HCT116 (cell line): Measurements from ENCODE around the gene PTGES2. TPM values are rescaled to one million over a fixed set of nuclear protein-coding genes. Genes with fewer than 3 reads are reported as not detected.
A peak's percentile ranks its signal among the peaks of the same experiment; 100 is the strongest.

Experiments used
- ATAC-seq: fragments of 200-7000 bp; cut with Tn5 transposase; 2 replicates; pipeline ENCODE4 v1.9.1; 2020; ENCODE audit warnings: mild to moderate bottlenecking, moderate library complexity
- BruUV-seq: library from RNA; stranded (reverse); fragments of 400-500 nt; replicated peaks from 2 replicates; lab custom pipeline; 2021; lab: Mats Ljungman, UMichigan
- CTCF ChIA-PET: fragments of 300-600 bp; sonication (Branson Sonifier 250); formaldehyde crosslinking; loops from one replicate; lab custom pipeline; 2021; ENCODE audit warnings: antibody characterized with exemption; lab: Charles Lee
- POLR2A ChIA-PET: fragments of 300-600, 350-600 bp; sonication (Branson Sonifier 250); formaldehyde crosslinking; loops from one replicate; lab custom pipeline; 2021; ENCODE audit warnings: antibody characterized with exemption; lab: Charles Lee
- RAD21 ChIA-PET, 2 experiments: fragments of 300-600 bp; sonication (Branson Sonifier 250); formaldehyde crosslinking; loops; one replicate each; lab custom pipeline; 2023; ENCODE audit warnings: low total read pairs in 2 of 2; ENCODE audit not compliant: uncharacterized antibody in 2 of 2, unreplicated experiment in 2 of 2, low non-redundant PET in 1 of 2; lab: Charles Lee
- DNase-seq: peaks from one replicate; pipeline ENCODE4 v3.0.0-alpha.2; 2010; ENCODE audit warnings: low read depth, low spot score
- H2AFZ ChIP-seq: fragments of 200-600 bp; shearing (Covaris generic), sonication (generic); 2 replicates; pipeline ENCODE4 v1.6.1; 2017; ENCODE audit warnings: low read depth, mixed run types, mixed read lengths, antibody characterized with exemption, low read length; ENCODE audit not compliant: poor library complexity, severe bottlenecking
- H3K27ac ChIP-seq: 2 replicates; pipeline ENCODE4 v1.5.1; 2012; ENCODE audit warnings: low read depth, low read length
- H3K27me3 ChIP-seq: fragments of 200-600 bp; sonication (generic); 2 replicates; pipeline ENCODE4 v1.6.1; 2016; ENCODE audit warnings: mixed run types, low read length, mixed read lengths; ENCODE audit not compliant: insufficient read depth
- H3K36me3 ChIP-seq, 2 experiments: fragments of 200-500 bp in 1 of 2; fragments of 200-600 bp in 1 of 2; sonication (Bioruptor generic) in 1 of 2; sonication (generic) in 1 of 2; 2 replicates each; pipeline versions ENCODE4 v1.5.1 to v1.6.1; 2014 to 2016; ENCODE audit warnings: low read length in 2 of 2, inconsistent platforms in 1 of 2, mixed read lengths in 1 of 2, mixed run types in 1 of 2; ENCODE audit not compliant: insufficient read depth in 2 of 2, control insufficient read depth in 1 of 2
- H3K4me1 ChIP-seq, 2 experiments: fragments of 200-600 bp in 1 of 2; sonication (generic) in 1 of 2; 2 replicates each; pipeline versions ENCODE4 v1.5.1 to v1.6.1; 2012 to 2017; ENCODE audit warnings: low read length in 2 of 2, inconsistent platforms in 1 of 2, mild to moderate bottlenecking in 1 of 2, mixed read lengths in 1 of 2, mixed run types in 1 of 2, moderate library complexity in 1 of 2; ENCODE audit not compliant: insufficient read depth in 2 of 2, control insufficient read depth in 1 of 2
- H3K4me2 ChIP-seq: fragments of 200-600 bp; sonication (generic); 2 replicates; pipeline ENCODE4 v1.6.1; 2017; ENCODE audit warnings: mixed run types, low read length, mixed read lengths
- H3K4me3 ChIP-seq, 2 experiments: fragments of 200-600 bp in 1 of 2; sonication (generic) in 1 of 2; replicated peaks in 1 of 2; 2 replicates each; pipeline ENCODE4 v1.5.1; 2011 to 2016; ENCODE audit warnings: low read length in 2 of 2, control low read depth in 1 of 2, low read depth in 1 of 2, mild to moderate bottlenecking in 1 of 2, mixed read lengths in 1 of 2, mixed run types in 1 of 2
- H3K79me2 ChIP-seq: fragments of 200-600 bp; sonication (generic); 2 replicates; pipeline ENCODE4 v1.6.1; 2017; ENCODE audit warnings: mild to moderate bottlenecking, mixed run types, low read length, moderate library complexity, mixed read lengths; ENCODE audit not compliant: insufficient read depth
- H3K9ac ChIP-seq: fragments of 200-600 bp; sonication (generic); 2 replicates; pipeline ENCODE4 v1.6.1; 2016; ENCODE audit warnings: low read length, mixed read lengths
- H3K9me2 ChIP-seq: fragments of 200-600 bp; sonication (generic), shearing (Covaris generic); 2 replicates; pipeline ENCODE4 v1.6.1; 2017; ENCODE audit warnings: mixed run types, mild to moderate bottlenecking, moderate library complexity; ENCODE audit not compliant: insufficient read depth
- H3K9me3 ChIP-seq, 2 experiments: fragments of 200-500 bp in 1 of 2; fragments of 200-600 bp in 1 of 2; sonication (Bioruptor generic) in 1 of 2; sonication (generic) in 1 of 2; 2 replicates each; pipeline ENCODE4 v1.6.1; 2014 to 2017; ENCODE audit warnings: low read length in 2 of 2, mixed read lengths in 2 of 2, inconsistent platforms in 1 of 2, low read depth in 1 of 2, mild to moderate bottlenecking in 1 of 2, mixed run types in 1 of 2, moderate library complexity in 1 of 2; ENCODE audit not compliant: control insufficient read depth in 1 of 2, insufficient read depth in 1 of 2
- H4K20me1 ChIP-seq: fragments of 200-600 bp; sonication (generic), shearing (Covaris generic); 2 replicates; pipeline ENCODE4 v1.6.1; 2017; ENCODE audit warnings: mixed run types, mild to moderate bottlenecking, moderate library complexity; ENCODE audit not compliant: insufficient read depth
- EGR1 ChIP-seq: IDR thresholded peaks from 2 replicates; pipeline ENCODE4 v1.6.1; 2012; ENCODE audit warnings: low read depth
- POLR2A ChIP-seq: IDR thresholded peaks from 2 replicates; pipeline ENCODE4 v1.7.0; 2011; ENCODE audit warnings: borderline replicate concordance; ENCODE audit not compliant: insufficient read depth, insufficient read length; ENCODE audit errors: extremely low read depth
- SRF ChIP-seq: IDR thresholded peaks from 2 replicates; pipeline ENCODE4 v1.6.1; 2012; ENCODE audit warnings: low read depth
- intact Hi-C: fragments of 100-400 bp; cut with micrococcal nuclease; formaldehyde crosslinking; loops from 2 replicates; pipeline ENCODE4 v1.10.0; 2022
- total RNA-seq: library from RNA; stranded (reverse); gene quantifications from one replicate; pipeline ENCODE4 v1.2.1, GENCODE V29; 2021; ENCODE audit not compliant: unreplicated experiment
- TF ChIP-seq, protein P1 (sequence below): IDR thresholded peaks from 2 replicates; pipeline ENCODE4 v1.6.1; 2012
- TF ChIP-seq, protein P2 (sequence below), 3 experiments: fragments of 200-600 bp in 1 of 3; sonication (generic) in 1 of 3; IDR thresholded peaks in 2 of 3; conservative IDR thresholded peaks in 1 of 3; 2 replicates each; pipeline ENCODE4 v1.5.1; 2012 to 2017; ENCODE audit warnings: low read depth in 2 of 3, low read length in 2 of 3, antibody characterized with exemption in 1 of 3, borderline replicate concordance in 1 of 3, control low read depth in 1 of 3, mild to moderate bottlenecking in 1 of 3, mixed read lengths in 1 of 3, mixed run types in 1 of 3, moderate library complexity in 1 of 3; ENCODE audit not compliant: insufficient read depth in 1 of 3

Gene PTGES2
- total RNA-seq, 1 experiment from 2014 or later = 148 TPM

DNA sequence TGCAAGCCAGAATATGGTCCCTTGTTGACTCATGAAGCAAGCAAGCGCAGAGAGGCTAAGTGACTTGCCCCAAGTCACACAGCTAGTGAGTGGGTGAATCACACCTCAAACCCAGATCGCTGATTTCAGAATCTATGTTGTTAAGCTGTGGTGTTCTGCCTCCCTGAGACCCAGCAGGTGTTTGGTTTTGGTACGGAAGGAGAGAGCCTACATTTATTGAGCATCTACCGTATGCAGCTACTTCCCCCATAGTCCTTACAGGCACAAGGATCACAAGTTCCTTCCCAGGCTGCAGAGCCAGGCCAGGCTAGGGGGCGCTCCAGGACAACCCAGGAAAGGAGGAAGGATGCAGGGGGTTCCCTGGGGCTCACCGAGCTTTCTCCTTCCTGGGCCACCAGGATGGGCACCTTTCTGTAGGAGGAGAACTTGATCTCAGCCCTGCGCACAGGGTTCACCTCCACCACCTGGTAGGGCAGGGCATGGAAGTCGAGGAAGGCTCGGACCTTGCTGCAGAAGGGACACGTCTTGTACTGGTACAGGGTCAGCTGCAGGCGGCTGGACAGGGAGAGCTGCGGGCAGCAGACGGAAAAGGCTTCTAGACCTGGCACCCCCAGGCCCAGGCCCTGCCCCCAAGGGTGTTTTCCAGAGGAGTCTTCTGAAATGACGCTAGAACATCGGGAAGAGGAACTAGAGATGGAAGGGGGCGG is 2.5 kb downstream of the PTGES2 start:
- POLR2A ChIA-PET = interaction anchor here (1.2 to 1.3 kb wide), 2 partner anchors 15 to 35 kb away, joined by 4 to 5 read pairs; partner anchors contain the start of gene BBLN
- peak; percentile 46 for DNase-seq
- no peak overlapping the region; a peak in 1 of 4 replicates for H3K4me3 ChIP-seq

More for the DNA sequence above, 2.5 kb downstream of the PTGES2 start:
- no peaks in the 10 kb centered on the region for H3K27me3 ChIP-seq
- no peak overlapping the region for H3K9ac ChIP-seq
- peaks cover 6 to 30% of the 10 kb centered on the region in 2 experiments; a peak in 3 of 4 replicates for H3K36me3 ChIP-seq
- peak overlapping the region; percentile 91 for H3K4me2 ChIP-seq
- ChIA-PET CTCF (interaction anchor here (0.5 to 2.1 kb wide), 15 partner anchors 9 to 237 kb away, joined by 3 to 19 read pairs (median 4); partner anchors contain the start of gene BBLN), RAD21 (no interaction called here)
- no peaks in the 10 kb centered on the region for H3K9me2 ChIP-seq
- intact Hi-C loops = no loop called here
- peaks cover 39% of the 10 kb centered on the region for H3K79me2 ChIP-seq
- TF ChIP-seq POLR2A (no peak), EGR1 (no peak), SRF (no peak)
- TF ChIP-seq, protein P1, sequence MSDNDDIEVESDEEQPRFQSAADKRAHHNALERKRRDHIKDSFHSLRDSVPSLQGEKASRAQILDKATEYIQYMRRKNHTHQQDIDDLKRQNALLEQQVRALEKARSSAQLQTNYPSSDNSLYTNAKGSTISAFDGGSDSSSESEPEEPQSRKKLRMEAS = no peak
- TF ChIP-seq, protein P2, sequence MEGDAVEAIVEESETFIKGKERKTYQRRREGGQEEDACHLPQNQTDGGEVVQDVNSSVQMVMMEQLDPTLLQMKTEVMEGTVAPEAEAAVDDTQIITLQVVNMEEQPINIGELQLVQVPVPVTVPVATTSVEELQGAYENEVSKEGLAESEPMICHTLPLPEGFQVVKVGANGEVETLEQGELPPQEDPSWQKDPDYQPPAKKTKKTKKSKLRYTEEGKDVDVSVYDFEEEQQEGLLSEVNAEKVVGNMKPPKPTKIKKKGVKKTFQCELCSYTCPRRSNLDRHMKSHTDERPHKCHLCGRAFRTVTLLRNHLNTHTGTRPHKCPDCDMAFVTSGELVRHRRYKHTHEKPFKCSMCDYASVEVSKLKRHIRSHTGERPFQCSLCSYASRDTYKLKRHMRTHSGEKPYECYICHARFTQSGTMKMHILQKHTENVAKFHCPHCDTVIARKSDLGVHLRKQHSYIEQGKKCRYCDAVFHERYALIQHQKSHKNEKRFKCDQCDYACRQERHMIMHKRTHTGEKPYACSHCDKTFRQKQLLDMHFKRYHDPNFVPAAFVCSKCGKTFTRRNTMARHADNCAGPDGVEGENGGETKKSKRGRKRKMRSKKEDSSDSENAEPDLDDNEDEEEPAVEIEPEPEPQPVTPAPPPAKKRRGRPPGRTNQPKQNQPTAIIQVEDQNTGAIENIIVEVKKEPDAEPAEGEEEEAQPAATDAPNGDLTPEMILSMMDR (IDR thresholded peaks at IDR 0.05 in 2 of 3, conservative IDR thresholded peaks at IDR 0.05 in 1 of 3; ENCODE audit: borderline replicate concordance in 1 of 3, insufficient read depth in 1 of 3, low read depth in 2 of 3, low read length in 2 of 3) = peak in 2 of 3 experiments; percentile 87 to 92; a peak in 4 of 6 replicates
- H2AFZ ChIP-seq = no peak overlapping the region
- peaks cover 0 to 6% of the 10 kb centered on the region in 2 experiments; a peak in 1 of 4 replicates for H3K9me3 ChIP-seq
- BruUV-seq = no TSS peak
- H4K20me1 ChIP-seq = peaks cover 9% of the 10 kb centered on the region; the same call in 1 of the 2 replicates
- H3K27ac ChIP-seq = peak overlapping the region; percentile 99; the same call in 1 of the 2 replicates
- peaks cover 9 to 31% of the 10 kb centered on the region in 2 experiments for H3K4me1 ChIP-seq
- peak; percentile 39 for ATAC-seq
